HG03064 (cell line): ENCODE measurements around the gene PPDPF.

Experiments used
- ATAC-seq: cut with Tn5 transposase; IDR thresholded peaks from one replicate; pipeline ENCODE4 v1.9.1; 2021; ENCODE audit warnings: low read depth; ENCODE audit not compliant: unreplicated experiment

The PPDPF gene

DNA sequence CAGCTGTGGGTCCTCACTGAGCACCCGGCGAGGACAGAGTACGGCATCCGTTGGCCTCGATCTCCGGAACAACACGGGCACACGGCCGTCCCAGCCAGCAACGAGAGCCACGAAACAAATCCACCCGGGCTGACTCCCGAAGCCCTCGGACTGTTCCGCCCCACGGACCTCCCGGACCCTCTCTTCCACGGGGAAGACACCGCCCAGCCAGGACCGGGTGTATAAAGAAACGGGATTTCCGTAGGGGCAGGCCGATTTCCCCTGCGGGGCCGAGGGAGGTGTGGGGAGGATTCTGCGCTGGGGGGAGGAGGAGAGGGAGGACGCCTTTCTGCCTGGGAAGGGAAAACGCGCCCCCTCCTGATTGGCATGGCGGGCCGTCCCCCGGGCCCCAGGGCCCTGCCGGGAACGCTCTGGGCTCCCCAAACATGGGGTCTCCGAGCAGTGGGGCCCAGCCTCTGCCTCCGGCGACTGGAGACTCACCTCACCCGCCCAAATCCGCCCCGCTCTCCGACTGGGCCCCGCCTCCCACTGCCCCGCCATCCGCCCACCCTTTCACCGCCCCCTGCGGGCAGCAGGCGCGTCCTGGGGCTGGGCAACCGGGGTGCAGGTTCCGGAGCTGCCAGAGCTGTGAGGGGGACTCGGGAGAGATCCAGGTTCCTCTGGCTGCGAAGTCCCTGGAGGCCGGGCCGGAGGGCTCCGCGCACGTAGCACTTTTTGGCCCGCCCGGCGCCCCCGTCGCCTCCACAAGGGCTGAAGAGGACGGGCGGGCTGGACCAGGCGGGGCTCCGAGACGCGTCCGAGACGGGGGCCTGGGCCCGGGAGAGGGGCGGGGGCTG is 679 bp upstream of the PPDPF start:
- ATAC-seq, result peak; percentile 33

DNA sequence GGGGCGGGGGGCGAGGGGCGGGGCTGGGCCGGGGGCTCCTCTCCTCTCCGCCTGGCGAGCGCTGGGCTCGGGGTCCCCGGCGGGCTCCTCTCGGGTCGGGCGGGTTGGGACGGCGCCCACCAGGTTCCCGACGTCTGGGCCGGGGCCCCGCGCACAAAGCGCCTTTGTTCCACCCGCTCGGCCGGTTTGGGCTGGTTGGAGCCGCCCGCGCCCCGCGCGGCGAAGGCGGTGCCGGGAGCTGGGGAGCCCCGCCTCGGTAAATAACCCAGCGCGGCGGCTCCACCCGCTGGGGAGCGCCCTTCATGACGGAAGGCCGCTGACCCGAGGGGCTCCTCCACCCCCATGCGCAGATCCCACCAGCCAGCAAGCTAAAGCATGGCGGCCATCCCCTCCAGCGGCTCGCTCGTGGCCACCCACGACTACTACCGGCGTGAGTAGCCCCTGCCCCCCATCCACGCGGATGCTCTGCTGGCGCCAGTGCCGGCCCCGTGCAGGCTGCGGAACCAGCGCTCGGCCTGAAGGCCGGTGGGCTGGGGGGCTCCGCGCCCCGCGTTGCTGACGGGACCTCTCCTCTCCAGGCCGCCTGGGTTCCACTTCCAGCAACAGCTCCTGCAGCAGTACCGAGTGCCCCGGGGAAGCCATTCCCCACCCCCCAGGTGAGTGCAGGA is 503 bp downstream of the PPDPF start:
- ATAC-seq, result peak; percentile 36

DNA sequence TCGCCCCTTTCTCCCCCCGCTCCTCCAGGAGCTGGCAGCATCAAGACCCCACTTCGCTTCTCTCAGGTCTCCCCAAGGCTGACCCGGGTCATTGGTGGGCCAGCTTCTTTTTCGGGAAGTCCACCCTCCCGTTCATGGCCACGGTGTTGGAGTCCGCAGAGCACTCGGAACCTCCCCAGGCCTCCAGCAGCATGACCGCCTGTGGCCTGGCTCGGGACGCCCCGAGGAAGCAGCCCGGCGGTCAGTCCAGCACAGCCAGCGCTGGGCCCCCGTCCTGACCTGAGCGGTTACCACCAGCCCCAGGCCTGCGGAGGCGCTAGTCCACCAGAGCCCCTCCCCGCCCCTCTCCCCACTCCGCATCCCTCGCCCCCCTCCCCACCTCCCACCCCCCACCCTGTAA is 1.0 kb downstream of the PPDPF start:
- no peak for ATAC-seq

- no peak for ATAC-seq
Observed at GRCh38 chr20:63522091-63522868, 1.7 kb downstream of the PPDPF start.

- ATAC-seq, result no peak
Observed at GRCh38 chr20:63522981-63523611, 2.5 kb downstream of the PPDPF start.

- ATAC-seq, result no peak
Observed at GRCh38 chr20:63525185-63525584, 4.6 kb downstream of the PPDPF start.

DNA sequence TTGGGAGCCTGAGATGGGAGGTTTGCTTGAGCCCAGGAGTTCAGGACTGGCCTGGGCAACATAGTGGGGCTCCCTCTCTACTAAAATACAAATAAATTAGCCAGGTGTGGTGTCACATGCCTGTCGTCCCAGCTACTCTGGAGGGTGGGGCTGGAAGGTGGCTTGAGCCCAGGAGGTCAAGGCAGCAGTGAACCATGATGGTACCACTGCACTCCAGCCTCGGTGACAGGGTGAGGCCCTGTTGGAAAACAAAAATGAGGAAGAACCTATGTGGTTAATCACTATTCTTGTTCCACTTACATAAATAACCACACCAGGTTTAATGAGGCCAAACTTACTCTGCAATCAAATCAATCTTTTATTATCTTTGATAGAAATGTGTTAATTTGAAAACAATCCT is 5.4 kb downstream of the PPDPF start:
- no peak for ATAC-seq

DNA sequence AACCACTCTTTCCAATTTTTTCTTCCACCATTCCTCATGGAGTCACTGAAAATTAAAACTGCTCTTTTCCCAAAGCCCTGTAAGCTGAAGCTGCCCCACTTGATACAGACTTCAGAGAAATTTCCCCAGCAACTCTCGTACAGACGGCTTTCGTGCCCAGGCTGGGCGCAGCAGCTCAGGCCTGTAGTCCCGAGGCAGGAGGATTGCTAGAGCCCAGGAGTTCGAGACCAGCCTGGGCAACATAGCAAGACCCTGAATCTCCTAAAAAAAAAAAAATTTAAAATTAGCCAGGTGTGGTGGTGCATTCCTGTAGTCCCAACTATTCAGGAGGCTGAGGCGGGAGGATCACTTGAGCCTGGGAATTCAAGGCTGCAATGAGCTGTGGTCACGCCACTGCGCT is 6.6 kb downstream of the PPDPF start:
- ATAC-seq, result no peak

DNA sequence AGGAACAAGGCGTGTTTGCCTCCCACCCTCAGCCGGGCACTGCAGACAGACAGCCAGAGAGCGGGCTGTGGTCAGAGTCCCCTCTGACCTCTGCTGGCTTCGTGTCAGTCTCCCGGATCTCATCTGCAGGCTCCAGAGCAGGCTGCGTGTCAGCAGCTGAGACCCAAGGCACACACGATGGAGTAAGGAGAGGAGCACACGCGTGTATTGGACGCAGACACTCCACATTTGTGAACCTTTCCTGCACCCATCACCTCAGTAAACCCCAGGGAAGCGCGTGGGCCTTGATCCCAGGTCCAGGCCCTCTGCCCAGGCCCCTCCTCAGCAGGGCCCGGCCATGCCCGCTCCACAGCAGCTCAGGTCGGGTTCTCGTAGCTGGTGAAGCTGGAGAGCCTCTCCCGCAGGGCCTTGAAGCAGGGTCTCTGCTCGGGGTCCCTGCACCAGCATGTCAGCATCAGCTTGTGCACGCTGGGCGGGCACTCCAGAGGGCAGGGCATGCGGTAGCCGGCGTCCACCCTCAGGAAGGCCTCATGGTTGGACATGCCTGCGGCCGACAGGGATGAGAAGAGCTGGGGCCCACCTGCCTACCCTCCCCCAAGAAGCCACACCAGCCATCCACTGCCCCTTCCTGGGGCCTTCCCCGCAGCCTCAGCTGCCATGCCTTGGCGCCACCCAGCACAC is 8.8 kb downstream of the PPDPF start:
- no peak for ATAC-seq

DNA sequence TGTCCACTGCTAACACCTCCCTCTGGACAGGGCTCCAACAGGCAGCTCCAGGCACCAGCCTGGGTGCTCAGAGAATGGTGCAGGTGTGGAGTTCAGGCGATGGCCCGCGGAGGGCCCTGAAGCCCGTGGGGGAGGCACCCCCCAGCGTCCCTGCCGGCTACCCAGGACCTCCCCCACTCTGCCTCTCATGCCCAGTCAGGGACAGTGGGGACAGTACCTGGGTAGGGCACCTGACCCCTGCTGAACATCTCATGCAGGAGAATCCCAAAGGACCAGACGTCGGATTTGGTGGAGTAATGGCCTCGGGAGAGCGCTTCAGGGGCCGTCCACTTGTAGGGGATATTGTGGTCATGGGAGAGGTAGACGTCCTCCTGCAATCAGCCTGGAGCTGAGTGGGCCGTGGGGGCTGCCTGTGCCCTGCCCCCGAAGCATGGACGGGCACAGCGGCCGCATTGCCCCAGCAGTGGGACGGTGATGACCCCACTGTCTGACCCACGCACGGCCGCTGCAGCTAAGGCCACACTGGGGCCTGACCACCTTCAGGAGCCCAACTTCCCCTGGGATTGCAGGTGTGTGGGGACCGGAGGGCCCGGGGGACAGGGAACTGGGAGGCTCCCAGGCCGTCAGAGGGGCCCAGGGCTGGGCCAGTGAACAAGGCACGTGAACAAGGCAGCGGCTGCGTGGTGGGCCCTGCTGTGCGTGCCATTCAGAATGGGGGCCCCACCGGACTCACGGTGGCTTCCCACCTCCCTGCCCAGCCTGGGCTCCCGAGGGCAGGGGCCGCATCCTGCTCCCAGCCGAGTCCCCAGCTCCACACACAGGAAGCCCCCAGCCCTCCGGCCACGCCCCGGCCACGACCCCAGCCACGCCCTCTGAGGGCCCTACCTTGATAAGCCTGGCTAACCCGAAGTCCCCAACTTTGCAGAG is 9.6 kb downstream of the PPDPF start:
- no peak for ATAC-seq

DNA sequence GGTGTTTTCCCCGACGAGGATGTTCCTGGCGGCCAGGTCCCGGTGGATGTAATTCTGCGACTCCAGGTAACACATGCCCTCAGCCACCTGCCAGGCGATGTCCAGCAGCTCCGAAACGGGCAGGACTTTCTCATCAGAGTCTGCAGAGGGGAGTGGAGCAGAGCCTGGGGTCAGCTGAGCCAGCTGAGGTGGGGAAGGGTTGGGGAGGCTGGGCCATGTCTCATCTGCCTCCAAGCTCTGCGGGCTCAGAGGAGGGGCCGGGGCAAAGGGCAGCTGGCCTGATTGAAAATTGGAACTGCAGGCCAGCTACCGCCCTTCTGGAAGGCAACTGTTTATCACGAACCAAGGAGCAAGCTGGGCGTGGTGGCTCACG is 10.2 kb downstream of the PPDPF start:
- no peak for ATAC-seq

GRCh38 chr20:63531686-63532448 is 11.3 kb downstream of the PPDPF start:
- no peak for ATAC-seq

DNA sequence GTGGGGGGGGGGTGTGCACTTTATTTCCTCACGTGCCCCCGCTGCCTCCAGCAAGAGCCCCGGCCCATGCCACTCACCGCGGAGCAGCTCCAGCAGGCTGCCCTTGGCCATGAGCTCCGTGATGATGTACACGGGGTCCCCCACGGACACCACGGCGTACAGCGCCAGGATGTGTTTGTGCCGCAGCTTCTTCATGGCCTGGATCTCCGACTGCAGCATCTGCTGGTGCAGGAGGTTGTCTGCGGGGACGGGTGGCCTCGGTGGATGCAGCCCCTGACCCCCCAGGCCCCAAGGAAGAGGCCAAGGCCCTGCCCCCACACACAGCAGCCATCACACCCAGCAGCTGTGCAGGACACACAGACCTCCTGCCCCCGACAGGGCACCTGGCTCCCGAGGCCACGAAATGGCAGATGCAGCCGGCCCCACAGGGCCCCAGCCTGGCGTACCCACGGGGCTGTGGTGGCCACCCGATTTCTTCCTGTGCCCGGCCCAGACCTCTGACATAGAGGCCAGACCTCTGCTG is 11.9 kb downstream of the PPDPF start:
- ATAC-seq, result no peak

DNA sequence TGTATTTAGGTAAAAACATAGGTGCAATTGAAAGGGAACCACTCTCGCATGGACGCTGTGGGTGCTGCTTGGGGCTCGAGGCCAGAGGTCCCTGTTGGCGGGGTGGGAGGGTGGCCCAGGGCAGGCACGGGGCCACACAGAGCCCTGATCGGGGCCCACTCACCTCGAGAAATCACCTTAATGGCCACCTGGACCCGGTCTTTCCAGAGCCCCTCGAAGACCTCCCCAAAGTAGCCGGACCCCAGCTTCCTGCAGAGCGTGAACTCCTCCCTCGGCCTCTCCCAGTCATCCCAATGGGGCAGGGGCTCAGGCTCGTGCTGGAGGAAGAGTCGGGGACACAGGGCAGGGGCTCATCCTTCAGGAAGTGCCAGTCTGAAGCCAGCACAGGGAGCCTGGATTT is 12.8 kb downstream of the PPDPF start:
- ATAC-seq, result no peak

- no peak for ATAC-seq
Observed at GRCh38 chr20:63533871-63534393, 13.4 kb downstream of the PPDPF start.

- ATAC-seq, result no peak
Observed at GRCh38 chr20:63534427-63534830, 13.9 kb downstream of the PPDPF start.

GRCh38 chr20:63534831-63535651 is 14.5 kb downstream of the PPDPF start:
- ATAC-seq, result no peak
